Activated CD4-positive, CD25-positive, alpha-beta regulatory T cell (primary cell): ENCODE results near the gene SLC34A3.
A peak's percentile ranks its signal among the peaks of the same experiment; 100 is the strongest.
"Not testable (repeated sequence)": the region's sequence is repeated elsewhere in the genome, so short reads cannot be mapped to it uniquely, and the experiment has no call there.

Experiments used
- DNase-seq, 4 experiments: peaks; one replicate each; lab custom pipeline; 2025; lab: John Stamatoyannopoulos, UW

The SLC34A3 gene

DNA sequence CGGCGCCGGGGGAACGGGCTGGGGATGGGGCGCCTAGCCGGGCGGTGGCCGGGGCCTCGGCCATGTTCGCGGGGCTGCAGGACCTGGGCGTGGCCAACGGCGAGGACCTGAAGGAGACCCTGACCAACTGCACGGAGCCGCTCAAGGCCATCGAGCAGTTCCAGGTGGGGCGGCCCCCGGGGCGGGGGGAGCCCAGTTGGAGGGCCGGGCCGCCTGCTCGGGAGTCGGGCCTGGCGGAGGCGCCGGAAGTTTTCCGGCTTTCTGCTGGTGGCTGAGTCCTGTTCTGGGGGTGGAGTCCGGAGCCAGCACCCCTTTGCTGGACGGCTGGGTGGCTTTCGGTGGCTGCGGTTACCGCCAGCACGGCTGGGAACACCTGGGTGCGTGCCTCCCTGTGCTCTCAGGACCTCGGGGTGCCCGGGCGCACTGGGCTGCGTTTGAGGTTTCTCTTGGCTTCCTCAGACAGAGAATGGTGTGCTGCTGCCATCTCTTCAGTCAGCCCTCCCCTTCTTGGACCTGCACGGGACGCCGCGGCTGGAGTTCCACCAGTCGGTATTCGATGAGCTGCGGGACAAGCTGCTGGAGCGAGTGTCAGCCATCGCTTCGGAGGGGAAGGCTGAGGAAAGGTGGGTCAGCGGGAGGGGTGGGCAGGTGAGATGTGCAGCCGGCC is 24.9 kb downstream of the SLC34A3 start:
- DNase-seq, result peak in 1 of 4 experiments; percentile 42

GRCh38 chr9:137256362-137256761 is 25.7 kb downstream of the SLC34A3 start:
- no peak for DNase-seq

DNA sequence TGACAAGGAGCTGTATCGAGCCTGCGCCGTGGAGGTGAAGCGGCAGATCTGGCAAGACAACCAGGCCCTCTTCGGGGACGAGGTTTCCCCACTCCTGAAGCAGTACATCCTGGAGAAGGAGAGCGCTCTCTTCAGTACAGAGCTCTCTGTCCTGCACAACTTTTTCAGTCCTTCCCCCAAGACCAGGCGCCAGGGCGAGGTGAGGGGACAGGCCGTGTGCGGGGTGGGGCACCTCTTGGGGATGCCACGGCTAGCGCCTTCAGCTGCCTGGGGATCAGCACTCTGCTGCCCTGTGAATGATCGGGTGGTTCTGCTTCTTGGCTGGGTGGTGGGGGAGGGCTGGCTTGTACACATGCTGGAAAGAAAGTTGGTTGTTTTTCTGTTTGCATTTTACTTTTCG is 26.2 kb downstream of the SLC34A3 start:
- DNase-seq, result no peak

DNA sequence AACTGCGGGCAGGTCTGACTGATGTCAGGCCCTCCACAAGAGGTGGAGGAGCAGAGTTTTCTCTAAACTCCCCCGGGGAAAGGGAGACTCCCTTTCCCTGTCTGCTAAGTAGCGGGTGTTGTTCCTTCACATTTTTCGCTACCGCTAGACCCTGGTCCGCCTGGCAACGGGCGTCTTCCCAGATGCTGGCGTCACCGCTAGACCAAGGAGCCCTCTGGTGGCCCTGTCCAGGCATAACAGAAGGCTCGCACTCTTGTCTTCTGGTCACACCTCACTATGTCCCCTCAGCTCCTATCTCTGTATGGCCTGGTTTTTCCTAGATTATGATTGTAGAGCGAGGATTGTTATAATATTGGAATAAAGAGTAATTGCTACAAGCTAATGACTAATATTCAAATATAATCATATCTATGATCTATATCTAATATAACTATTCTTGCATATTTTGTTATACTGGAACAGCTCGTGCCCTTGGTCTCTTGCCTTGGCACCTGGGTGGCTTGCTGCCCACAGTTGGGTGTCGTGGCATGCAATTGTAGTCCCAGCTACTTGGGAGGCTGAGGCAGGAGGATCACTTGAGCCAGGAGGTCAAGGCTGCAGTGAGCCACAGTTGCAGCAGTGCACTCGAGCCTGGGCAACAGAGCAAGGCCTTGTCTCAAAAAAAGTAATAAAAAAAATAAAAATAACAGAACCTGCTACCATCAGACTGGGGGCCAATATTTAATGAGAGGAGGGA is 31.6 kb downstream of the SLC34A3 start:
- DNase-seq, result not testable (repeated sequence)

- DNase-seq, result no peak
These were observed 32.2 kb downstream of the SLC34A3 start for GRCh38 chr9:137262909-137263285.

GRCh38 chr9:137263506-137263905 is 32.8 kb downstream of the SLC34A3 start:
- no peak for DNase-seq

DNA sequence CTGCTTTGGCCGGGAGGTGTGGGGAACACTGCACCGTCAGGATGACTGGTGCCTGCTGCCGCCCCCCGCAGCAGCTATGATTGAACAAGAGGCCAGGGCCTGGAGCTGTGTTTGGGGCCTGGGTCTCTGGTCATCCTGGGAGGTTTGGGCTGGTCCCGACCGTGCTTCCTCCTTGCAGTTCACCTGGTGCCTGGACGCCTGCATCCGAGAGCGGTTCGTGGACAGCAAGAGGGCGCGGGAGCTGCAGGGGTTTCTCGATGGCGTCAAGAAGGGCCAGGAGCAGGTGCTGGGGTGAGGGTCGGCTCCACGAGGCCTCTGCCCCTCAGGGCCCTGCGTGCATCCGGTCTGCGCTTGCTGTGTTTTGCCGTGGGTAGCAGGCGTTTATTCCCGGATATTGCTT is 33.4 kb downstream of the SLC34A3 start:
- DNase-seq, result no peak

GRCh38 chr9:137265496-137266161 is 34.9 kb downstream of the SLC34A3 start:
- no peak for DNase-seq

- DNase-seq, result no peak
These were observed 35.4 kb downstream of the SLC34A3 start for GRCh38 chr9:137266162-137266527.

GRCh38 chr9:137266585-137267453 is 36.1 kb downstream of the SLC34A3 start:
- DNase-seq, result no peak

DNA sequence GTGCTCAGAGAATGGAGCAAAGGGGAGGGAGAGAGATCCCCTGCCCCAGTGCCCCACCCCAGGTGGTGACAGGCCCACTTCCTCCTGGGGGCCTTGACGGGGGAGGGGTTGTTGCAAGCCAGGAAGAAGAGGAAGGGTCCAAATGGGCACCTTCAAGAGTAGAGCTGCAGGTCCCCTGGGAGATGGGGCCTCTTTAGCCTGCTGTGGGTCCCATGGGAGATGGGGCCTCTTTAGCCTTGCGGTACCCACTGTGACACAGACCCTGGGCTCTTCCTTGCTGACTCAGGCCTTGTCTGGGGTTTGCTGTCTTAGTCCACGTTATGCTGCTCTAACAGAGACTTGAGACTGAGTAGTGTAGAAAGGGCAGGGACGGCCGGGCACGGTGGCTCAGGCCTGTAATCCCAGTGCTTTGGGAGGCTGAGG is 37.2 kb downstream of the SLC34A3 start:
- DNase-seq, result no peak

- no peak for DNase-seq
These were observed 38.0 kb downstream of the SLC34A3 start for GRCh38 chr9:137268538-137269201.

DNA sequence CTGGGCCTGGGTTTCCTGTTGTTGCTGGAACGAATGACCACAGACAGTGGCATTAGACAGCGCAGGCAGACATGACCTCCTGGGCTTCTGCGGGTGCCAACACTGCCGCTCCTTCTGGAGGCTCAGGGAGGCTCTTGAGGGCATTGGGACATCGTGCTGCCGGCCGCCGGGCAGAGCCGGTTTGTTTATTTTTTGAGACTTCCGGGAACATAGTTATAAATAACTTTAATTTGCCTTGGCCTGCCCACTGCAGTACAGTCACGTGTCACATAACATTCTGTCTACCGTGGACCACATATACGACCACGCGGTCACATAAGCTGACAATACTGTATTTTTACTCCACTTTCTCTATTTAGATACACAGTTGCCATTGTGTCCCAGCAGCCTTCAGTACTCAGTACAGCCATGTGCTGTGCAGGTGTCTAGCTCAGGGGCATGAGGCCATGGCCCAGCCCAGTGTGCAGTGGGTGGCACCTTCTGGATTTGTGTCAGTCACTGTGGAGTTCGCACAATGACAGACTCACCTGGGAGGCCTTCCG is 38.6 kb downstream of the SLC34A3 start:
- no peak for DNase-seq

DNA sequence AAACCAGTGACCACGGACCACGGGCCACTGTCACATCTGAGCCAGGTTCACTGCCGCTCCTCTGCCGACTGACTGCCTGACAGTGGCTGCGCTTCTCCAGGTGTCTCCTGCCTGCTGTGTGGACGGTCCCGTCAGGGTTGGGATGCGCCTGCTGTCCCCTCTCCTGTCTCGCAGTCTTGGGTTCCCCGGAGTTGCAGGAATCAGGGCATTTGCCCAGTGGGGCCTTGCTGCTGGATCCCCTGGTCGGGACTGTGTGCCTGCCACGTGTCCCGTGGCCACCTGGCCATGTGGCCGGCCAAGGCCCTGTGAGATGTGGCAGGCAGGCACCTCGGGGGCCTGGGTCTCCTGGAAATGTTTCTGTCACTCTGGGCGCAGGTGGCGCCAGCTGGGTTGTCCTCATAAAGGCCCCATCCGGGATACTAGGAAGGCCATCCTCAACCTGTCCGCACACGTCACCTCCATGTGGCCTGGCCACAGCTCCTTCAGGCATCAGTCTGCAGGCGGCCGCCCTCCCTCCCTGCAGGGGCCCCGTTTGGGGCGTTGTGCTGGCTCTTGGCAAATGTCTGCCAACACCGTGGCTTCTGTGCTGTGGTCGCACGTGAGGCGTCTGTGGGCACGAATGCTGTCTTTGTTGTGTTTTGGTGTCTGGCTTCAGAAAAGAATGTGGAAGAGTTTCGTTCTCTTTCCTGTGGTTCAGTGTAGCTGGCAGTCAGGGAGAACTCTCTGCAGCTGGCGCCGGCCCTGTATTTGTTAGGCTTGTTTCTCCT is 40.4 kb downstream of the SLC34A3 start:
- no peak for DNase-seq

GRCh38 chr9:137271696-137272076 is 41.0 kb downstream of the SLC34A3 start:
- DNase-seq, result no peak

DNA sequence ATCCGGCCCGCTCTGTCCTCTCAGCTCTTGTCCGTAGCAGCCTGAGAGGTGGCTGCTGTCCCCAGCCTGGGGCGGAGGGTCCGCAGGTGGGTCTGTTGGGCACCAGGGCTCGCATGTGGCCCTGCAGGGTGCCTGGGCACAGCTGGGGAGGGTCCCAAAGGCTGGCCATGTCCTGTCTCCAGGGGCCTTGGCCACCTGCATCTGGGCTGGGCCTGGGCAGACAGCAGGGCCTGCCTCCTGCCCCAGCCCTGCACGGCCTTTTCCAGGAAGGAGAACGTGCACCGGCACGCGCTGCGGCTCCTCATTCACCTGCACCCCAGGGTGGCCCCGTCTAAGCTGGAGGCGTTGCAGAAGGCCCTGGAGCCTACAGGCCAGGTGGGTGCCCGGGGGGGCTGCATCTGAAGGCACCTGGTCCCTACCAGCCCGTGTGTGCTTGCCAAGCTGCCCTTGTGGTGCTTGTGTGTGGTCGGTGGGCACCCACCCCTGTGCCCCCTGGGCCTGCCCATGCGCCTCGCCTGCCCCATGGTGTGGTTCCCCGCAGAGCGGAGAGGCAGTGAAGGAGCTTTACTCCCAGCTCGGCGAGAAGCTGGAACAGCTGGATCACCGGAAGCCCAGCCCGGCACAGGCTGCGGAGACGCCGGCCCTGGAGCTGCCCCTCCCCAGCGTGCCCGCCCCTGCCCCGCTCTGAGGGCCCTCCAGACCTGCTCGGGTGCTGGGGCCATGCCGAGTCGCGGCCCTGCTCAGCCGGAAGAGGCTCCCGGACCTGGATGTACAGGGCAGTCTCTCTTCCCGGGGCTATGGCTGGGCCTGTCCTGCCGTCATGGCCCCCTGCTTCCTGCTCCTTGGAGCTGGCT is 41.8 kb downstream of the SLC34A3 start:
- DNase-seq, result no peak

GRCh38 chr9:137273095-137273490 is 42.4 kb downstream of the SLC34A3 start:
- no peak for DNase-seq

DNA sequence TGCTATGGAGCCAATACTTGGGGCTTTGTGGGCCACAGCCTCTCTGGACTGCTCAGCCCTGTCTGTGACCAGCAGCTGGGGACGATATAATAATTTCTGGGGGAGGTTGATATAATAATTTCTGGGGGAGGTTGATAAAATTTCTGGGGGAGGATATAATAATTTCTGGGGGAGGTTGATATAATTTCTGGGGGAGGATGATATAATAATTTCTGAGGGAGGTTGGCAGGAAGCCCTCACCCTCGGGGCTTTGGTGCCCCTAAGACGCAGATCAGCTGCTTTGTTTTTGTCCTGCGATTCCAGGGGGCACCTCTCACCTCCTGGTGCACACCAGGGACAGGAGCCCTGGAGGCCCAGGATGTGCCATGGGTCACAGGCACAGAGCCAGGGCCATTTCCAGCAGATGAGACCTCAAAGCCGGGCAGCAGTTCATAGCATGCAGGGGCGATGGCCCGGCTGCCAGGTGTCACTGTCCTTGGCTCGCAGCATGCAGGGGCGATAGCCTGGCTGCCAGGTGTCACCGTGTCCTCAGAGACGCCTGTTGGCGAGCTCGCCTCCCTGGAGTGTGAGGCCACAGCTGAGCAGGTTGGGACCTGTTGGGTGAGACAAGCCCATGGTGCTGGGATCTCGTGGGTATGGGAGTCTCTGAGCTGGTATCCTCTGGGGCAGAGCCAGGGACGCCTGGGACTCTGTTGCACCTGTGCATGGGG is 43.1 kb downstream of the SLC34A3 start:
- no peak for DNase-seq

DNA sequence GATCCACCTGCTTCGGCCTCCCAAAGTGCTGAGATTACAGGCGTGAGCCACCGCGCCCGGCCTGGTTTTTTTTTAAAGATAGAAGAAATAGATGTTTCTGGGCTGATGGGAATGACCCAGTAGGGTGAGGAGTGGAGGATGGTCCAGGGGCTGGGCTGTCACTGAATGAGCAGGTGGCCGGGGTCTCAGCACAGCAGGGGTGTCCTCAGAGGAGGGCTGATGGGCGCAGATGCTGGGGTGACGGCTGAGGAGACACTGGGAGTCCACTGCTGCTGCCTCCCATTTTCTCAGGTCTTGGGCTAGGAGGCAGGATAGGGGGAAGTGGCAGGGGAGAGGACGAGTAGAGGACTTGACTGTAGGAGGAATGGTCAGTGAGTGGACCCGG is 44.5 kb downstream of the SLC34A3 start:
- DNase-seq, result no peak
